EL (cell line): ENCODE measurements around the gene PKDREJ.
"Not testable (repeated sequence)": the region's sequence is repeated elsewhere in the genome, so short reads cannot be mapped to it uniquely, and the experiment has no call there.

ENCODE experiments used
- DNase-seq: peaks from one replicate; pipeline ENCODE4 v3.0.0-alpha.2; 2016

Gene PKDREJ

DNA sequence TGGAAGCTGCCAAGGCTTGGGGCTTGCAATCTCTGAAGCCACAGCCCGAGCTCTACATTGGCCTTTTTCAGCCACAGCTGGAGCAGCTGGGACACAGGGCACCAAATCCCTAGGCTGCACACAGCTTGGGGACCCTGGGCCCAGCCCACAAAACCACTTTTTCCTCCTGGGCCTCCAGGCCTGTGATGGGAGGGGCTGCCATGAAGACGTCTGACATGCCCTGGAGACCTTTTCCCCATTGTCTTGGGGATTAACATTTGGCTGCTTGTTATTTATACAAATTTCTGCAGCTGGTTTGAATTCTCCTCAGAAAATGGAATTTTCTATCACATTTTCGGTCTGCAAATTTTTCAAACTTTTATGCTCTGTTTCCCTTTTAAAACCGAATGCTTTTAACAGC, 2.5 kb upstream of the PKDREJ start:
- not testable (repeated sequence) for DNase-seq

DNA sequence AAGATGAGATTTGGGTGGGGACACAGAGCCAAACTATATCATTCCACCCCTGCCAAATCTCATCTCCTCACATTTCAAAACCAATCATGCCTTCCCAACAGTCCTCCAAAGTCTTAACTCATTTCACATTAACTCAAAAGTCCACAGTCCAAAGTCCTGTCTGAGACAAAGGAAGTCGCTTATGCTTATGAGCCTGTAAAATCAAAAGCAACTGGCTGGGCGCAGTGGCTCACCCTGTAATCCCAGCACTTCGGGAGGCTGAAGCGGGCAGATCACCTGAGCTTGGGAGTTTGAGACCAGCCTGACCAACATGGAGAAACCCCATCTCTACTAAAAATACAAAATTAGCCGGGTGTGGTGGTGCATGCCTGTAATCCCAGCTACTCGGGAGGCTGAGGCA, 1.4 kb upstream of the PKDREJ start:
- DNase-seq = not testable (repeated sequence)

DNA sequence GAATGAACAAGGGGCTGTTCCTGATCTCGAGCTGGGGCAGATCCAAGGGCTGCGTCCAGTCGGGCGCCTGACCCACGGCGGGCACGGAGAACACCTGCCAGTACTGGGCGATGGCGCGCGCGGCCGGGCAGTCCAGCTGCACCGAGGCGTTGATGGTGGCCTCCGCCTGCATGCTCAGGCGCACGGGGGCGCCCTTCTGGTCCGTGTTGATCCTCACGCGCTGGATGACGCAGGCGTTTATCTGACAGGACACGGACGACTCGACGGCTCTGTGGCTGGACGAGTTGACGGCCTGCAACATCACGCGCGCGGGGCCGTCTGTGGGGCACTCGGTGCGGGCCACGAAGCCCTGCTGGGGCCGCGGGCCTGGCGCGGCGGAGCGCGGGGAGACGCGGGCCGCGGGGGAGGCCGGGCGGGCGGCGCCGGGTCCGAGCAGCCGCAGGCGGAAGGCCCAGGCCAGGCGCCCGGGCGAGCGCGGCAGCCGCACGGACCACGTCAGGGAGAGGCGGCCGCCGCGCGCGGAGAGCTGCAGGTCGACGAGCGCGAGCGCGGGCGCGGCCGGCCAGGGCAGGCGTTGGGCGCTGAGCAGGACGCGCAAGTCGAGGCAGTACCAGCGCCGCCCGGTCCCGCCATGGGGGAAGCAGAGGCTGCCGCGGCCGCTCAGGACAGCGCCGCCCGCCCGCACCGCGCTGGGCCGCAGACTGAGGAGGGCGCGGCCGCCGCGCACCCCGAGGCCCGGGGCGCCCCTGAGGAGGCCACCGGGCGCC, 511 bp downstream of the PKDREJ start:
- DNase-seq = no peak

DNA sequence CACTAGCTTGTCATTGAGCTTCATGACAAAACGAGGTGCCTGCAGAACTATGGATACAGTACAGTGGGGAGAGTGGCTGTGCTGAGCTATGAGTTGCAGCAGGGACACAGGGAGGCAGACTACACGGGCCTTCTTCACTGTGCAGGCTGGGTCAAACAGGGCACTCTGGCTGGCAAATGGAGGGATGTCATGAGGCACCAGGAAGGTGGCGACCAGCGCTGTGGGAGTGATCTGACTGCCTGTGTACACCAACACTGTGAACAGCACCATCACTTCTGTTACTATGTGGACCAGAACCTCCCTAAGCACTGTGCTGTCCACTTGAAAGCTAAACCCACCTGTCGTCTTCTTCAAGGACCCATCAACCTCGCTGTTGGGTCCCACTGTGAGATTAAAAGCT, 3.1 kb downstream of the PKDREJ start:
- no peak for DNase-seq

DNA sequence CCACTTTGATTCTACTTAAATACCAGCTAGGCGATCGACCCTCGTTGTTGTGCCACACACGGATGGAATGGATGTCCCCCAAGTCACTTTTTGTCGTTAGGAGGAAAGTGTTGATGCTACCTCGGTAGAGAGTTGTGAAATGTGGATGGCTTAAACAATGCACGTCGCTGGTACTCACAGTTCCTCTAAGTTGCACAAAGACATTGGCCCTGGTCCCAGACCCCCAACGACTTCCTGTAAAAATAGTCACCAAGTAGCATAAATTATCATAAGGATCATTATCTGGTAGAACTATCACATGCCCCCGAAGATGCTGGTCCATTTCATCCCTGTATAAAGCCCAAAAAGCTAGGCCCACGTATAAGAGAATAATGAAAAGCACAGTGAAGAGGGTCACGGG, 3.8 kb downstream of the PKDREJ start:
- DNase-seq = no peak

DNA sequence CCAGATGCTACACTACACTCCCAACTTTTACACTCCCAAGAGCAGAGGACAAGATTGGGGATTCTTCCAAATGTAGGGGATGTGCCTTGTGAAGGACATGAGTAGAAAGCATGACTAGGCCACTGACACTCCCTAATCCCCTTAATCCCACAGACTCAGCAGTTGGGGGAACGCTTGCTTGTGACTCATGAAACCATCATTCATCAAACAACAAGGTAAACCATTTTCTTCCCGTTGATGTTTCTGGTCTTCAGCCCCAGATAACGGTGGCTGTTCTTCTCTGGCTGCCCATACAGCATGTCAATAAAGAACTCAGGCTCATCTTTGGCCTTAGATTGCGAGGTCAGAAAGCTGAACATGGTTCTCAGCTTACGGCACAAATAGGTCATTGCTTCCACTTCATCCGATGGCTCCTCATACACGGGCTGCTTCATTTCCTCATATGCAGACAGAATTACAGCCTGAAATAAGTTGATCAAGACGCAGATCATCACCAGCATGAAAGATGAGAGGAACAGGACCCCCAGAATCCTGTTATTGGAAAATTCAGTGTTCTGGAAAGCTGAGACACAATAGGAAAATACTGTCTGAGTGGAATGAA, 6.7 kb downstream of the PKDREJ start:
- DNase-seq = peak; percentile 45

DNA sequence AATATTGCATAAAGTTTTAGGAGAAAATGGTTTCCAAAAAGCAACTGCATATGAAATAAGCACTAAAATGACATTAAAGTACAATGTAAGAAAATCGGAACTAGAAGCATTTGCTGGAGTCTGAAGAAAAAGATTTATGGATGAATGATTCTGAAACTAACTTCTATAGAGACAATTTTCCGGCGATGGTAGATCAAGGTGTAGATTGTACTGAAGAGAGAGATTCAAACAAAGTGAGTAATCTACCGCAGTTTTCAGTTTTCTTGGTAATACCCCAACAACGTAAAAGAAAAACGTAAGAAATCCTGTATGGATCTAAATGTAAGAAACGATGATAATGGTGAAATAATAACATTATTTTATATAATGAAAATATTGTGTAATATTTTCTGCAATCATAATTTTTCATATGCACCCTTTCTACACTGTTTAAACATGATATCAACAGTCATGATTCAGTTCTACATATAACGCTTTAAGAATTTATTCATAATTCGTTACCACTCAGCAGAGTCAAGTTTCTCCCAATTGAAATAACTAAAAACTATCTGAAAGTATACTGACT, 11.2 kb downstream of the PKDREJ start:
- no peak for DNase-seq

DNA sequence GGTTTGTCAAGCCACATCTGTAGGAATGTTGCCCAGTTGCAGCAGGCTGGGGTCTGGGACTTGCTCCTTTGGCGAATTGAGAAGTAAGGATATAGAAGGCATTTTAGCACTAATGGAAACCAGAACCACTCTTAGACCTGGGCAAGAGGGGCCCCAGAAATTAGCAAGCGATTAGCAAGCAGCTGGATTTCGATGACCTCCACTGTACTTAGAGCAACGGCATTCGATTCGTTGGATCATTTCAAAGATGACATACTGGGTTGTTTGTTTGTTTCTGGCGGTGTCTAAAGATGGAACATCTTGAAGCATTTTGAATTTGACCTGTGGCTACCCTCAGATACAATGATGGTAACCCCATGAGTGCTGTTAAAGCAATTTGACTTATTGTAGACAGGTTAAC, 11.9 kb downstream of the PKDREJ start:
- no peak for DNase-seq

DNA sequence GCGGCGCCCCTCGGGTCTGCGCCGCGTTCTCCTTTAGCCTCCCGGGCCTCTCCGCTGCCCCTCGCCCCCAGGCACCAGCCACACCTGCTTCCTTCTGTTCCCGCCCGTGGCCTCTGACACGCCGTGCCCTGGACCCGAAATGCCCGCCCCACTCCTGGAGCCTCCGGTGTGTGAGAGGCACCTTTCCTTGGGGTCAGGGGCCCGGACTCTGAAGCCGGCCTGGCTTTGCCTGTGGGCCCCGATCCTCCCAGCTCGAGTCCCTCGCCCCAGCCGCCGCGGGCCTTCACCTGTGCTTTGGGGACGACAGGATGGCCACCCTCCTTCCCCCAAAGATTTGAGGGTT, 12.4 kb downstream of the PKDREJ start:
- no peak for DNase-seq

DNA sequence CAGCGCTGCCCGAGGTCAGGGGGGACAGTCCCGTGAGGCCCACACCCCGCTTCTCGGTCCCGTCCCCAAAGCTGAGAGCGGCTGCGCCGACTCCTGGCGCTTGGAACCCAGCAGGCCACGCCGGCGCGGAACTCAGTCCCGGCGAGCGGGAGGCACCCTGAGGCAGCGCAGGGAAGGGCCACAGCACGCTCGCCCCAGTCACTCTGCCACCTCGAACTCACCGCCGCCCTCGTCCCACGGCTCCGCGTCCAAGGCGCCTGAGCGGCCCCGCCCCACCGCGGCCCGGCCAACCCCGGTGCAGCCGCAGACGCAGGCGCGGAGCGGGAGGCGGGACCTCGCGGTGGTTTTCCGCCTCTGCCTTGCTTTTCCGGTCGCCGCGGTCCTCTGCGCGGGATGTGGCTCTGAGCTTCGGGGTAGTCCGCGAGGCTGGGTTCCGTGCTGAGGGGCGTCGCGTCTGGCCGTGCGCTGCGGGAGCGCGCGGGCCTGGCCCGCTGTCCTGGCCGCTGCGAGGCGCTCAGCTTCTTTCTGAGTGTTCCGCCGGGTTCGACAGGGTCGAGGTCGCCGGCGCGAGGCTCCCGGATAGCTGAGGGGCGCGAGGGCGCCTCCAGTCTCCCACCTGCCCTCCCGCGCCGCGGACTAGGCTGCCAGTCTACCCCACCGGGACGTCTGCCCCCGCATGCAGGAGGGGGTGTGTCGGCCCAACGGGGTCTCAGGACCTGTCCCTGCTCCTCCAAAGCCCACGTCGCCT, 12.9 kb downstream of the PKDREJ start, which contains the start of gene CDPF1:
Gene CDPF1 (minus strand): TSS at position 259 of the 748 bp plus-strand sequence. CDS start 2,009 bp downstream, outside the sequence.
- peak; percentile 91 for DNase-seq

DNA sequence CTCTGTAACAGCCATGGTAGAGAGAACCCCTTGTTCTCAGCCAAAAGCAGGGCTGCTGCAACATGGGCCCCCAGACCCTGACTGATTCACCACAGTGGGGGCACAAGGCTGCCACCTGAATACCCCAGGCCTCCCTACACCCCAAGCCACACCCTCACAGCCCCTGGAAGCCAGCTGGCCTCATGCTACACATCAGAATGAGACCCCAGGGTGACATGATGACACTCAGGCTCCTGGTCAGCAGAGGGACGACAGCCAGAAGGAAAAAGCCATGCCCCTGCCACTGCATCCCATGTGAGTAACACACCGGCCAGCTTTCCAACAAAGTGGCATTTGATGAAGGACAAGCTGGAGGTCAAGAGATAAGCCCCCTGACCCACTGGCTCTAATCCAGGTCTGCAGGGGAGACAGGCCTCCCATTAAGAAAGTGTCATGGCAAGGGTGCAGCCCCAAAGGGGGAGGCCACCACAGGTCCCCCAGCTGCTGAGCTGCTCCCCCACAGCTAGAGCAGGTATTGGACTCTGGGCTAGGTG, 15.6 kb downstream of the PKDREJ start:
- DNase-seq = no peak

DNA sequence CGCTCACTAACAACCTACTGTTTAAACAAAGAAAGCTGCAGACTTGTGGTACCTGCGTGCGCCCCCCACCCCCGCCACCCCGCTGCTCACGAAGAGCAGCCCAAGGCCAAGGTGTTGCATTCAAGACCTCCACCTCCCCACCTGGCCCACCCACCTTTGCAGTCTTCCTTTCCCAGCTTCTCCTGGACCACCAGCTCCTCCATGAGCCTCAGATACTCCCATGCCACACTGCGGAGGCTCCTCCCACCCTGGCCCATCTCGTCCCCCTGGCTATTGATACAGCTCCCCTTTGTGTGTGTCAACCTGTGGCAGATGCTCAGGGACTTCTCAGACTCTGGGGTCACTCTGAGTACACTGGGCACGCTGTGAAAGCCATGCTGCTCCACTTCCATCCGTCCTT, 17.0 kb downstream of the PKDREJ start:
- DNase-seq = no peak

DNA sequence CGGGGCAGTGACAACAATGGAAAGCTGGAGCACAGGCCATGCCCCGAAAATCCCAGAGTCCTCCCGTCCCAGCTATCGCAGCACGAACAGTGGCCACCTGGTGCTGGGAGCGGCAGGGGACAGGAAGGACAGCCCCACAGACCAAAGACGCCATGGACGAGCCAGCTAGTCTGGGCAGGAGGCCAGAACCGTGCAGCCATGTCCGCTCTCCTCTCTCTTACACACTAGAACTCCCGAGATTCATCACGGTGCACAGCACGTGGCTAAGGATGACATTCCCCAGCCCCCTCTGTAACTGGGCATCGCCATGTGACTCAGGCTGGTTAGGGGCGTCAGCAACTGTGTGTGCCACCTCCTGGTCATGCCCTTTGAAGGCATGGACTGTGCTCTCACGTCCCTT, 17.6 kb downstream of the PKDREJ start:
- DNase-seq = no peak

DNA sequence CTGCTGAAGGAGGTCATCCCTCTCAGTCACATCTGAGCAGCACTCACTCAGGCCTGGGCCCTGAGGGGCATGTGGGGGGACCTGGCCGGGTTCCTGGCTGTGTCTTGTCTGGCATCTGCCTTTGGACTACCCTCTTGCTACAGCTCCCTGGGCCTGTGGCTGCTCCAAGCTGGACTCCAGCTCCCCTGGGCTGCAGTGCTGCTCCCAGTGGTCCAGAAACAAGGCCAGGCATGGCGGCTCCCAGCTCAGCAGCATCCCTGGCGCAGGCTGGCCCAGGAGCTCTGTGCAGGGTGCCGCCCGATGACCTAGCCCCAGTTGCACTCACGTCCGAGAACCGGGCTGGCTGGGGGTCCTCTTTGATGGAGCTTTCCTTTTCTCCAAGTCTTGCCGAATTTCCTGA, 18.4 kb downstream of the PKDREJ start:
- no peak for DNase-seq

DNA sequence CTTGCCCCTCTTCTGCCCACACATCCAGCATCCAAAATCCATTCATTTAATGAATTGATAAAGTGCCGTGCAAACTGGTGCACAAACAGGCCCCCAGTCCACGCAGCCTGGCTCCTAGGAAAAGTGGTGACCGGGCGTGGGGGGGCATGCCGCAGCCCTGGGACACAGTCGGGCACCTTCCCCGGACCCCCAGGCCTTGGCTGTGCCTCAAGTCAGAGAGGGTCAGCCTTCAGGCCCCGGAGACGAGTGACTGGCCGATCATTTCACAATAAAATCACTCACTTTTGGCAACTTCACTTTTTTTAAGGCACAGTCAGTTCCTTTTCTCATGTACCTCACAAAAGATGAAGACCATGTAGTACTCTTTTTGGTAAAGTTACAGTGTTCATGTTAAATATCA, 21.1 kb downstream of the PKDREJ start:
- no peak for DNase-seq

DNA sequence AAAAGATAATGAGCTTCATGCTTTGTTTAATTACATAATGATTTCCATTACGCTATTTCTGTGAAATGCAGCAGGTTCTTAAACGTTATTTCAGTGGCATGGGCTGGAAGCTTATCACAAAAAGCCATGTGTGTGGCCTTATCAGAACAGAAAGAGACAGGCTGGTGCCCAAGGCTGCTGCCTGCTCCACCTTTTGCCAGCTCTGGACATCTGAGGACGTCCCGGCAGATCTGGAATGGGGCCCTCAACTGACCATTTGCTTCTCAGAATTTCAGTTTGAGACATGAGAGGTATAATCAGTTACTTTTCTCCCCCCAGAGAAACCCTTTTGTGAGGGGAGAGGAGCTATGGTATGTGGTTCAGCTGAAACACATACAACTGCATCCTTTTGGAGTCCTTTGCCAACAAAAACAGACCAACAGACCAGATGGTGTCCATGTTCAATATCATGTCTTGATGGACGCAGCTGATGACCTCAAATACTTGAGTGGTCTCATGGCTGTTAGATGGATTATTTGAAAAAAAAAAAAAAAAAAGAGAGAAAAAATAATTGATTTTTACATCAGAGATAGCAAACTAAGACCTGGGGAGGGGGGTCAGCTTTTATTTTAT, 21.6 kb downstream of the PKDREJ start:
- no peak for DNase-seq

DNA sequence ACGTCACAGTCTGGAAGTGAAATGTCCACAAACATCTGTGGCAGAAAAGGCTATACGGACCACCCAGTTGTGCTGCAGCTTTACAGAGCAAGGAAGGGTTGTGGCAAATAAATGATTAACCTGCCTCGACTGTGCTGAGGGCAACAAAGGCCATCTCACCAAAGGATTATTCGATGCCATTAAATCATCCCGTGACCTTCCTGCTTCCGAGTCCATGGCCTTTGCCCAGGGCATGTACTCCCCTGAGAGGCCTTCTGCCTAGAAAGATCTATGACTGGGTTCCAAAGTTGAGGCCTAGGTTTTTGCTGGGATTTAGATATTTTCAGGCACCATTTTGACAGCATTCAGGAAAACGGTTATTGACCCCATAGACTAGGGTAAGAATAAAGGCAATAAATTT, 22.2 kb downstream of the PKDREJ start:
- DNase-seq = no peak

DNA sequence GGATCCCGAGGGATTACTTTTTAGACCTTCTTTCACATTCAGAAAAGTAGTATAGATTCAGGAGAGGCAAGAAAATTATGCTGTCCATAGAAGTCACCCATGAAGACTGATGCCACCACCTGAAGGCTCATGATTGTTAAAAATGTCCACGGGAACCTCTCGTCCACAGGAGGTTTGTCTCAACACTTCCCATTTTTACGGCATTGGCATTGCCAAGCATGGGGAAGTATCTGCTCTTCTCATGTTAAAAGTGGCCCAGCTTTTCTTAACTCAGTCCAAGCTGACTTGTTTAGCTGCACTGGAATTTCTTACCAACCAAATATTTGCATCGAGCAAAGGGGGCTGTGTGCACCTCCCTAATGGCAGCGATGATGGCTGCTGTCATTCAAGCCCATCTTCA, 22.6 kb downstream of the PKDREJ start:
- no peak for DNase-seq

DNA sequence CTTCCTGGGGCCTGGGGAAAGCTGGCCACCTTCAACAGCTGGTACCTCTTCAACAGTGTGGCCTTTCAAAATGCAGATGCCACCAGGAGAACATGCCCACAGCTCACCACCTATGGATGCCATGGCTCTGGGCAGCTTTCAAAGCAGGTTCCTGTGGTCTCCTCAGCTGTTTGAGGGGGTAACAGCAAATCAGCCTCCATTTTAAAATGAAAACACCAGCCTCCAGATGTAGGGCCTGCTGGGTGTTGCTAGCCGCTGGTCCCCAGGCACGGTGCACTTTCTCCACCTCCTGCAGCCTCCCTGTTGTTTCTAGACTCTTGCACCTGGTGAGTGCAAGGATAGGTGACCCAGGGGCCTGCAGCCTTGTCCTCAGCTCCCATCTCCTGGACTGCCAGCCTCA, 23.1 kb downstream of the PKDREJ start:
- no peak for DNase-seq

DNA sequence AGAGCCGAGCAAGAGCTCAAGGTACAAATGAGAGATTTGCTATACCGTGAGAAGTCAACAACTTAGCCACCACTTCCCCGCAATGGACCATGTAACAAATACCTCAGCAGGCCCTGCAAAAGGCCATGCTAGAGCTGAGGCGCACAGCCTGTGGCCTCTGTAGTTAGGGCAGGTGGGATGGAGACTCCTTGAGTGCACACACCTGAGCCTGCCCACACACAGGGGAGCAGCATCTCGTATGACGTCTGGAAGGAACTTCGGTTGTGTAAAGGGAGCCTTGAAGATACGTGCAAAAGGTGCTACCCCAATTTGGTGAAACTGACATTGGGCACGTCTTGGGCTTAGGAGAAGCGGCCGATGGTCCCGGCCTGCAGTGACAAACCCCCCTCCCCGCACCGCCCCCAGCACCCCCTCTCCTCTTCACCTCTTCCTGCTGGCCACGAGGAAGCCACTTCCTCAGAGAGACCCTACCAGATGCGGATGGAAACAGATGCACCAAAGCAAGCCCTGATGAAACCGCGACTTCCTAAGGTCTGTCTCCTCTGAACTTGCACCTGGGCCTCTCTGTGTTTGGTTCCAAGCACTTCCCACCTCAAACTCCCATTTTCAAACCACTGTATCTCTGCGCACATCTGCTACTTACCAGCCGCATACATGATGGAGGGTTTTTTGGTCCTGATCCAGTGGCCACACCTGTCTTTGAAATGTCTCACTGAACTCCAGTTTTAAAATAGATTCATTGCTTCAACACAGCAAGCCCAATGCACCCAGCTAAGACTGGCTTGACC, 23.7 kb downstream of the PKDREJ start:
- no peak for DNase-seq

DNA sequence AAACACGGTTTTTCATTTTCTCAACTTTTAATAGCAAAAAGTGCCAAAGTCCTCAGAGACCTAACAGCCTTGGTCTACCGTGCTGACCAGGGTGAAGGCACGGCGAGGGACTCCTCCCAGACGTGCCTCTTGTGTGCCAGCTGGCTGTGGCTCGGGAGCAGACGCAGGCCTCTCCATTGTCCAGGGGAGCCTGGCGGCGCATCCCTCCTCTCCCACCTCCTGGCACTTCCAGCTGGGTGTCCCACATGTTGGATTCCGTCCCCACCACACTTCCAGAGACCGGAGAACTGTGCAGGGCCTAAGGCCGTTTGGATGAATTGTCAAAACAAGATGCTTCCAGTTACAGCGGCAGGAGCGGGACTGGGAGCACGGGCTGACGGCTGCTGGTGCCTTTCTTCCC, 24.6 kb downstream of the PKDREJ start:
- no peak for DNase-seq

DNA sequence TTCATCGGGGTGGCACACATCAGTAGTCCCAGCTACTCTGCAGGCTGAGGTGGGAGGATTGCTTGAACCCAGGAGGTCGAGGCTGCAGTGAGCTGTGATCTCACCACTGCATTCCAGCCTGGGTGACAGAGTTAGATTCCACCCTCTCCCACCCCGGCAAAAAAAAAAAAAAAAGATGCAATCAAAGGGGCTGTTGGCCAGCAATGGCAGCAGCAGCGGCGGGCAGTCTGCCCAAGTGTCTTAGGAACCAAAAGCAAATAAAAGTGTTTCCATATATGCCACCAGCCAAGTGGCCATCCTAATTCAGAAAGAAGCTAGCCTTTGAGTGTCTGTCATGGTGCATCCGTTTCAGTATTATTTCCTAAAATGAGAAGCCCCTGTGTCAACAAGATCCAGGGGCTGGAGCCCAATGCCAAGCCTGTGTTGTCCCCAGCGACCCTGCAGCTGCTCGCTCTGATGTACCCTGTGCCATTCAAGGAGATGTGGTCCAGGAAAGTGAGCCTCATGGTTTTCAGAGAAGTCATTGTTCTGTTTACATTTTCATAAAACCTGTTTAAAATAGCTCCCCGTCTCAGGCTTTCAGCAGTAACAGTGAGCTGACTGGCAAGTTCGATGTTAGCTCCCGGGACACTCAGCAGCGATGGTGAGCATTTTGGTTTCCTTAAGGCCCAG, 25.6 kb downstream of the PKDREJ start:
- no peak for DNase-seq
